Panc1 (cell line): Measurements from ENCODE around the gene RPL19. TPM values are rescaled to one million over a fixed set of nuclear protein-coding genes. Genes with fewer than 3 reads are reported as not detected.

Experiments
- ATAC-seq: fragments of 200-7000 bp; cut with Tn5 transposase; 2 replicates; pipeline ENCODE4 v1.9.1; 2020; ENCODE audit warnings: mild to moderate bottlenecking, moderate library complexity
- BruUV-seq: library from RNA; stranded (reverse); fragments of 400-500 nt; replicated peaks from 2 replicates; lab custom pipeline; 2021; lab: Mats Ljungman, UMichigan
- CTCF ChIA-PET: fragments of 300-600 bp; sonication (Branson Sonifier 250); formaldehyde crosslinking; loops from one replicate; lab custom pipeline; 2022; ENCODE audit warnings: antibody characterized with exemption; lab: Charles Lee
- POLR2A ChIA-PET: fragments of 300-600 bp; sonication (Branson Sonifier 250); formaldehyde crosslinking; loops from one replicate; lab custom pipeline; 2022; ENCODE audit warnings: antibody characterized with exemption; lab: Charles Lee
- DNase-seq: peaks from one replicate; pipeline ENCODE4 v3.0.0-alpha.2; 2010; ENCODE audit warnings: low read depth, low spot score
- H3K27ac ChIP-seq: 2 replicates; pipeline ENCODE4 v1.5.1; 2011; ENCODE audit warnings: mild to moderate bottlenecking, low read length, inconsistent platforms
- H3K27me3 ChIP-seq: fragments of 200-500 bp; sonication (Bioruptor generic); 2 replicates; pipeline ENCODE4 v1.6.0; 2014; ENCODE audit warnings: low read length, inconsistent platforms; ENCODE audit not compliant: control insufficient read depth, insufficient read depth
- H3K36me3 ChIP-seq: fragments of 200-500 bp; sonication (Bioruptor generic); 2 replicates; pipeline ENCODE4 v1.5.1; 2014; ENCODE audit warnings: inconsistent platforms, mild to moderate bottlenecking, low read length, moderate library complexity; ENCODE audit not compliant: control insufficient read depth, insufficient read depth
- H3K4me1 ChIP-seq: 2 replicates; pipeline ENCODE4 v1.5.1; 2011; ENCODE audit warnings: inconsistent platforms, mild to moderate bottlenecking, low read length, moderate library complexity; ENCODE audit not compliant: control insufficient read depth, insufficient read depth
- H3K4me3 ChIP-seq, 2 experiments: 2 replicates each; pipeline ENCODE4 v1.5.1; 2011 to 2012; ENCODE audit warnings: low read depth in 2 of 2, low read length in 2 of 2, mild to moderate bottlenecking in 2 of 2, inconsistent platforms in 1 of 2, moderate library complexity in 1 of 2
- H3K9me3 ChIP-seq: fragments of 200-500 bp; sonication (Bioruptor generic); 2 replicates; pipeline ENCODE4 v1.5.1; 2014; ENCODE audit warnings: low read depth, mild to moderate bottlenecking, inconsistent platforms, low read length, moderate library complexity; ENCODE audit not compliant: control insufficient read depth, insufficient read depth
- CTCF ChIP-seq: fragments of 450-650 bp; IDR thresholded peaks from 2 replicates; pipeline ENCODE4 v1.5.1; 2017; ENCODE audit warnings: mild to moderate bottlenecking
- POLR2AphosphoS5 ChIP-seq: IDR thresholded peaks from 2 replicates; pipeline ENCODE4 v1.6.1; 2012; ENCODE audit warnings: mild to moderate bottlenecking, low read depth, low read length, moderate library complexity
- REST ChIP-seq, 2 experiments: IDR thresholded peaks; 2 replicates each; pipeline ENCODE4 v1.6.1; 2011 to 2012; ENCODE audit warnings: low read depth in 2 of 2, control low read depth in 1 of 2, low read length in 1 of 2, mild to moderate bottlenecking in 1 of 2, moderate library complexity in 1 of 2; ENCODE audit not compliant: insufficient read depth in 1 of 2
- SIN3A ChIP-seq: IDR thresholded peaks from 2 replicates; pipeline ENCODE4 v1.6.1; 2012; ENCODE audit warnings: low read depth, mild to moderate bottlenecking, low read length, moderate library complexity, borderline replicate concordance; ENCODE audit not compliant: insufficient read depth
- TCF7L2 ChIP-seq: IDR thresholded peaks from 2 replicates; pipeline ENCODE4 v1.6.1; 2011; ENCODE audit warnings: mild to moderate bottlenecking, low read depth, low read length, inconsistent platforms
- in situ Hi-C: cut with HindIII; loops from 2 replicates; pipeline ENCODE4 v1.10.0; 2016; ENCODE audit warnings: low sequenced_read_pairs, low pct_unique_long_range_greater_than_20kb
- intact Hi-C: fragments of 100-400 bp; cut with micrococcal nuclease; formaldehyde crosslinking; loops from one replicate; pipeline ENCODE4 v1.10.0; 2022; ENCODE audit not compliant: unreplicated experiment
- total RNA-seq: library from RNA; stranded (reverse); gene quantifications from one replicate; pipeline ENCODE4 v1.2.1, GENCODE V29; 2021; ENCODE audit not compliant: unreplicated experiment

The RPL19 gene
- total RNA-seq, 1 experiment from 2014 or later, result 971 TPM

GRCh38 chr17:39170109-39170508 lies 30.0 kb upstream of the RPL19 start:
- Histone ChIP-seq H3K36me3 (no peaks in the 10 kb centered on the region), H3K27ac (no peak overlapping the region), H3K27me3 (no peaks in the 10 kb centered on the region), H3K9me3 (no peaks in the 10 kb centered on the region), H3K4me1 (no peaks in the 10 kb centered on the region), H3K4me3 (no peak overlapping the region)
- TF ChIP-seq TCF7L2 (no peak), POLR2AphosphoS5 (no peak), REST (IDR thresholded peaks at IDR 0.05; ENCODE audit: insufficient read depth in 1 of 2, low read depth in 2 of 2, low read length in 1 of 2) (no peak), CTCF (no peak)
- BruUV-seq, result no TSS peak
- ChIA-PET POLR2A (no interaction called here), CTCF (interaction anchor here (0.6 kb wide), 2 partner anchors 12 to 258 kb away, joined by 3 to 4 read pairs; no protein-coding TSS in a partner anchor)
- in situ Hi-C loops, result no loop called here
- ATAC-seq (no peak), DNase-seq (no peak)
- intact Hi-C loops, result no loop called here

GRCh38 chr17:39170558-39170957 lies 29.5 kb upstream of the RPL19 start:
- Histone ChIP-seq H3K27ac (no peak overlapping the region), H3K27me3 (no peaks in the 10 kb centered on the region), H3K9me3 (no peaks in the 10 kb centered on the region), H3K4me3 (no peak overlapping the region), H3K36me3 (no peaks in the 10 kb centered on the region), H3K4me1 (no peaks in the 10 kb centered on the region; the same call in 1 of the 2 replicates)
- ATAC-seq (no peak), DNase-seq (no peak)
- BruUV-seq, result no TSS peak
- ChIA-PET CTCF (interaction anchor here (0.6 kb wide), 1 partner anchor 258 kb away, joined by 4 read pairs; no protein-coding TSS in a partner anchor), POLR2A (no interaction called here)
- intact Hi-C loops (no loop called here), in situ Hi-C loops (no loop called here)
- TF ChIP-seq REST (IDR thresholded peaks at IDR 0.05; ENCODE audit: insufficient read depth in 1 of 2, low read depth in 2 of 2, low read length in 1 of 2) (no peak), SIN3A (no peak), TCF7L2 (no peak), CTCF (no peak), POLR2AphosphoS5 (no peak)
